ENCODE data around the gene GPR3.

The GPR3 gene

DNA sequence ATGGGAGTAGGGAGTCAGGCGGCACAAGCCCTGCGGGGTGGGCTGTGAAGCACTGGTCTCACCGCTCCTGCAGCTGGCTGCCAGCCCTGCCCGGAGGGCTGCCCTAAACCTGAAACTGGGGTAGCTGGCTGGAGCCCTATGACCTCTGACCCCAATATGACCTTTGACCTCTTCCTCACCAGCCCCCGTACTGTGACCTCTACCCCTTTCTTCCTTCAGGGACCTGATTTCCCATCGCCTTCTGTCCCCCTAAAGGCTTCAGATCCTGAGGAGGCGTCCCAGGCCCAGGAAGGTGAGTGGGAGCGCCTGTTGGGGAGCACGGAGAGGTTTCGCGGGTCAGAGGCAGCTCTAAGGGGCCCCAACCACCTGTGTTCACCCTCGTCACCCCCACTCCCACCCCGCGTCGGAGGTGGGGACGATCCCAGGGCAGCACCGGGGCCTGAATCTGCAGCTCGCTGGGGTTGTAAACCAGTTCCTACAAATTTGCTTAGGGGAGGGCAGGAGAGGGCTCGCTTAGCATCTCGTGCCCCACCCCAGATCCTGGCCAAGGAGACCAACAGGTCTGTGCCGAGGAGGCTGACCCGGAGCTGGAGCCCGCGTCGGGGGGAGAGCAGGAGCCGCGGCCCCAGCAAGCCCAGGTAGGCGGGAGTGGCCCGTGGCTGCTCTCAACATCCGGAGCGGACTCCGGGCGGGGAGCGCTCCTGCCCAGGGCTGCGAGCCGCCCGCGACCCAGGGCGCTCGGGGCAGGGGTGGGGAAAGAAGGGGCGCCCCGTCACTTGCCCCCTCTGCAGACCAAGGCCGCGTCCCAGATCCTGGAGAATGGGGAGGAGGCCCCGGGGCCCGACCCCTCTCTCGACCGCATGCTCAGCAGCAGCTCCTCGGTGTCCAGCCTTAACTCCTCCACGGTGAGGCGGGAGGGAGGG, 43.3 kb upstream of the GPR3 start:
- Histone ChIP-seq H3K9me3 (ENCODE audit: insufficient read depth, low read length, severe bottlenecking) (no peaks in the 10 kb centered on the region), H3K9ac (ENCODE audit: low read depth, low read length) (no peak overlapping the region), H3K79me2 (ENCODE audit: insufficient read depth, low read length) (no peaks in the 10 kb centered on the region), H3K27ac (ENCODE audit: low read length) (no peak overlapping the region), H3K4me3 (ENCODE audit: low read depth in 1 of 2, low read length in 2 of 2) (no peak overlapping the region), H2AFZ (ENCODE audit: low read depth, low read length) (no peak overlapping the region), H3K27me3 (ENCODE audit: insufficient read depth, low read length, poor library complexity) (no peaks in the 10 kb centered on the region), H3K36me3 (ENCODE audit: insufficient read depth, low read length) (no peaks in the 10 kb centered on the region), H3K4me2 (ENCODE audit: insufficient read depth, low read length) (no peak overlapping the region), H3K4me1 (ENCODE audit: insufficient read depth, low read length) (no peaks in the 10 kb centered on the region), H4K20me1 (ENCODE audit: insufficient read depth, low read length) (no peaks in the 10 kb centered on the region)
- ATAC-seq (ENCODE audit: insufficient read depth, low read depth) (no peak), DNase-seq (no peak)
- TF ChIP-seq, protein P1, sequence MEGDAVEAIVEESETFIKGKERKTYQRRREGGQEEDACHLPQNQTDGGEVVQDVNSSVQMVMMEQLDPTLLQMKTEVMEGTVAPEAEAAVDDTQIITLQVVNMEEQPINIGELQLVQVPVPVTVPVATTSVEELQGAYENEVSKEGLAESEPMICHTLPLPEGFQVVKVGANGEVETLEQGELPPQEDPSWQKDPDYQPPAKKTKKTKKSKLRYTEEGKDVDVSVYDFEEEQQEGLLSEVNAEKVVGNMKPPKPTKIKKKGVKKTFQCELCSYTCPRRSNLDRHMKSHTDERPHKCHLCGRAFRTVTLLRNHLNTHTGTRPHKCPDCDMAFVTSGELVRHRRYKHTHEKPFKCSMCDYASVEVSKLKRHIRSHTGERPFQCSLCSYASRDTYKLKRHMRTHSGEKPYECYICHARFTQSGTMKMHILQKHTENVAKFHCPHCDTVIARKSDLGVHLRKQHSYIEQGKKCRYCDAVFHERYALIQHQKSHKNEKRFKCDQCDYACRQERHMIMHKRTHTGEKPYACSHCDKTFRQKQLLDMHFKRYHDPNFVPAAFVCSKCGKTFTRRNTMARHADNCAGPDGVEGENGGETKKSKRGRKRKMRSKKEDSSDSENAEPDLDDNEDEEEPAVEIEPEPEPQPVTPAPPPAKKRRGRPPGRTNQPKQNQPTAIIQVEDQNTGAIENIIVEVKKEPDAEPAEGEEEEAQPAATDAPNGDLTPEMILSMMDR (IDR thresholded peaks at IDR 0.05; ENCODE audit: borderline replicate concordance, extremely low read depth, low read length, poor library complexity, severe bottlenecking): no peak
- no peak for TF ChIP-seq EZH2 (IDR thresholded peaks at IDR 0.05; ENCODE audit: borderline replicate concordance, low read depth, low read length, severe bottlenecking)

DNA sequence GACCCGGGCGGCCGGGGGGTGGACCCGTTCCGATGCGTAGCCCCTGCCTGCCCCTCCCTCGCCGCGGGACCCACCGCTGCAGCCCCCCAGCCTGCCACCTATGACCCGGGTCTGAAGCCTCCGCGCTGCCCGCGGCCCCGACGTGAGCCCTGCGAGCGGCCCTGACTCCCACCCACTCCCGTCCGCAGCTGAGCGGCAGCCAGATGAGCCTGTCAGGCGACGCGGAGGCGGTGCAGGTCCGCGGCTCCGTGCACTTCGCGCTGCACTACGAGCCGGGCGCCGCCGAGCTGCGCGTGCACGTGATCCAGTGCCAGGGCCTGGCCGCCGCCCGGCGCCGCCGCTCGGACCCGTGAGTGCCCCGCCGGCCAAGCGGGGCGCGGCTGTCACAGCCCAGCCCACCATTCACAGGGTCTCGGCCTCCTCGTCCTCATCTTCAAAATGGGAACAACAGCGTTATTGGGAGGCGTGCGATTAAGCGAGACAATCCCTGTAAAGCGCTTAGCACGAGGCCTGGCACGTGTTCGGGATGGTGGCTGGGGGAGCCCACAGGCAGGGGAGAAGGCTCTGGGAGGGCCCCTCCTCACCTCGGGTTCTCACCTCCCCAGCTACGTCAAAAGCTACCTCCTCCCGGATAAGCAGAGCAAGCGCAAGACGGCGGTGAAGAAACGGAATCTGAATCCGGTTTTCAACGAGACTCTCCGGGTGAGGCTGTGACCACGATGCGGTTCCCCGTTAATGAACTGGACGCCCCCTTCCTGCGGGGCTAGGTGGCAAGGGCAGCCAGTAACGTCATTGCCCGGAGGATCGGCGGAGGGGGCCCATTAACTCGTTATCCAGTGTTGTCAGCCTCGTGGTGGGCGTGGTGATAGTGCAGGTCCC, 42.4 kb upstream of the GPR3 start:
- Histone ChIP-seq H3K36me3 (ENCODE audit: insufficient read depth, low read length) (no peaks in the 10 kb centered on the region), H3K9me3 (ENCODE audit: insufficient read depth, low read length, severe bottlenecking) (no peaks in the 10 kb centered on the region), H3K4me3 (ENCODE audit: low read depth in 1 of 2, low read length in 2 of 2) (no peak overlapping the region), H2AFZ (ENCODE audit: low read depth, low read length) (no peak overlapping the region), H3K4me1 (ENCODE audit: insufficient read depth, low read length) (no peaks in the 10 kb centered on the region), H3K4me2 (ENCODE audit: insufficient read depth, low read length) (no peak overlapping the region), H4K20me1 (ENCODE audit: insufficient read depth, low read length) (no peaks in the 10 kb centered on the region), H3K9ac (ENCODE audit: low read depth, low read length) (no peak overlapping the region), H3K27me3 (ENCODE audit: insufficient read depth, low read length, poor library complexity) (no peaks in the 10 kb centered on the region), H3K79me2 (ENCODE audit: insufficient read depth, low read length) (no peaks in the 10 kb centered on the region), H3K27ac (ENCODE audit: low read length) (no peak overlapping the region)
- no peak for DNase-seq
- ATAC-seq (ENCODE audit: insufficient read depth, low read depth): no peak
- TF ChIP-seq, protein P1 (IDR thresholded peaks at IDR 0.05; ENCODE audit: borderline replicate concordance, extremely low read depth, low read length, poor library complexity, severe bottlenecking): no peak
- TF ChIP-seq EZH2 (IDR thresholded peaks at IDR 0.05; ENCODE audit: borderline replicate concordance, low read depth, low read length, severe bottlenecking): no peak

DNA sequence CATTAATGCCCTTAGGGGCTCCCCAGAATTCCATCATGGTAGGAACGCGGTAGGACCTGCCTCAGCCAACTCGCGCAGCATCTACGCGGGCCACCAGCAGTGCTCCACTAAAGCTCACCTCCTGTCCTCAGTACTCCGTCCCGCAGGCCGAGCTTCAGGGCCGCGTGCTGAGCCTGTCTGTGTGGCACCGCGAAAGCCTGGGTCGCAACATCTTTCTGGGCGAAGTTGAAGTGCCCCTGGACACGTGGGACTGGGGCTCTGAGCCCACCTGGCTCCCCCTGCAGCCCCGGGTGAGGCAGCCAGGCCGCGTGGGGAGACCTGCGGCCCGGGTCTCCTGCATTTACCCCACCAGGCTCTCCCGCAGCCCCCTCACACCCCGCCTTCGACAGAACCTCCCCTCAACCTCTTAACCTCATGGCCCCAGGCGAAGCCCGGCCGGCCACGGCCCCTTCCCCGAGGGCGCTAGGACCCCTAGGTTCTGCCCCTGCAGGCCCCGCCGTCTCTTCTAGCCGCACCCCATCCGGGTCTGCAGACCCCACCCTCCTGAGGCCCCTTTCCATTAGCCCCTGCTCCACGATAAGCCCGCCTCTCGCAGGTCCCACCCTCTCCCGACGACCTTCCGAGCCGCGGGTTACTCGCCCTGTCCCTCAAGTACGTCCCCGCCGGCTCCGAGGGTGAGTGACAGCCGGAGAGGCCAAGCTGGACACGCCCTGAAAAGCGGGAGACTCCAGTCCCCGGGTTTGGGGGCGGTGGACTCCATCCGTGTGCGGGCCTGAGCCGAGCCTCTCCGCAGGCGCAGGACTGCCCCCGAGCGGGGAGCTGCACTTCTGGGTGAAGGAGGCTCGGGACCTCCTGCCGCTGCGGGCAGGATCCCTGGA, 41.5 kb upstream of the GPR3 start:
- Histone ChIP-seq H3K36me3 (ENCODE audit: insufficient read depth, low read length) (no peaks in the 10 kb centered on the region), H3K27me3 (ENCODE audit: insufficient read depth, low read length, poor library complexity) (no peaks in the 10 kb centered on the region), H3K4me2 (ENCODE audit: insufficient read depth, low read length) (no peak overlapping the region), H3K4me1 (ENCODE audit: insufficient read depth, low read length) (no peaks in the 10 kb centered on the region), H2AFZ (ENCODE audit: low read depth, low read length) (no peak overlapping the region), H3K9me3 (ENCODE audit: insufficient read depth, low read length, severe bottlenecking) (no peaks in the 10 kb centered on the region), H3K4me3 (ENCODE audit: low read depth in 1 of 2, low read length in 2 of 2) (no peak overlapping the region), H3K9ac (ENCODE audit: low read depth, low read length) (no peak overlapping the region), H4K20me1 (ENCODE audit: insufficient read depth, low read length) (no peaks in the 10 kb centered on the region), H3K79me2 (ENCODE audit: insufficient read depth, low read length) (no peaks in the 10 kb centered on the region), H3K27ac (ENCODE audit: low read length) (no peak overlapping the region)
- DNase-seq (no peak), ATAC-seq (ENCODE audit: insufficient read depth, low read depth) (no peak)
- TF ChIP-seq, protein P1 (IDR thresholded peaks at IDR 0.05; ENCODE audit: borderline replicate concordance, extremely low read depth, low read length, poor library complexity, severe bottlenecking): no peak
- no peak for TF ChIP-seq EZH2 (IDR thresholded peaks at IDR 0.05; ENCODE audit: borderline replicate concordance, low read depth, low read length, severe bottlenecking)
